GM10847 (cell line): ENCODE data around the gene RNF123.

Experiments used
- POLR2A ChIP-seq: IDR thresholded peaks from 2 replicates; pipeline ENCODE4 v1.6.1; 2011; ENCODE audit not compliant: insufficient read length; ENCODE audit errors: extremely low read depth

Gene RNF123

GRCh38 chr3:49654176-49654825 lies 35.1 kb upstream of the RNF123 start:
- no peak for TF ChIP-seq POLR2A

GRCh38 chr3:49654955-49655556 lies 34.3 kb upstream of the RNF123 start:
- TF ChIP-seq POLR2A = no peak

- TF ChIP-seq POLR2A = no peak
These were observed 33.5 kb upstream of the RNF123 start for GRCh38 chr3:49655731-49656285.

GRCh38 chr3:49656541-49657112 lies 32.7 kb upstream of the RNF123 start:
- TF ChIP-seq POLR2A = no peak

- no peak for TF ChIP-seq POLR2A
These were observed 32.0 kb upstream of the RNF123 start for GRCh38 chr3:49657208-49657915.

DNA sequence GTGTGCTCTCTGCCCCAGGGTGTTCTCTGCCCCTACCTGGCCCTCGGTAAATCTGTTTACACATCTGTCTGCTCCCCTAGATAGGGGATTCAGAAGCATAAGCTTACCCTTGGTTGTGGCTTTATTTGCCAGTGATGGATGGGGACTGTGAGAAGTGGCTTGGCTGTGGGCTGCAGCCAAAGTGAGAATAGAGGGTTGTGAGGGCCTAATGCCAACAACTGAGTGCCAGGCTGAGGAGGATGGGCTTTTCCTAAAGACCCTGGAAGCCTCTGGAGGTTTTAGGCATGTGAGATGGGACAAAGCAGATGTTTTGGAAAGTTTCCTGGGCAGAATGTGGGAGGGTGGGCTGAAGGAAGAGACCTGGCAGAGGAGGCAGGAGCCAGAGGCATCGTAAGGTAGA lies 30.6 kb upstream of the RNF123 start:
- TF ChIP-seq POLR2A = no peak

- no peak for TF ChIP-seq POLR2A
These were observed 29.6 kb upstream of the RNF123 start for GRCh38 chr3:49659756-49660155.

GRCh38 chr3:49661281-49661680 lies 28.1 kb upstream of the RNF123 start:
- no peak for TF ChIP-seq POLR2A

DNA sequence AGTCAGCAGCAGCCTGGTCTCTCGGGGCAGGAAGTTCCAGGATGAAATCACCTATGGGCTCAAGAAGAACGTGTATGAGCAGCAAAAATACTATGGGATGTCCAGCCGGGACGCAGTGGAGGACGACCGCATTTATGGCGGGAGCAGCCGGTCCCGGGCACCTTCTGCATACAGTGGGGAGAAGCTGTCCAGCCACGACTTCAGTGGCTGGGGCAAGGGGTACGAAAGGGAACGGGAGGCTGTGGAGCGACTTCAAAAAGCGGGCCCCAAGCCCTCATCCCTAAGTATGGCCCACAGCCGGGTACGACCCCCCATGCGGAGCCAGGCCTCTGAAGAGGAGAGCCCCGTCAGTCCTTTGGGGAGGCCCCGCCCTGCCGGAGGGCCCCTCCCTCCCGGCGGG lies 27.3 kb upstream of the RNF123 start:
- TF ChIP-seq POLR2A = no peak

DNA sequence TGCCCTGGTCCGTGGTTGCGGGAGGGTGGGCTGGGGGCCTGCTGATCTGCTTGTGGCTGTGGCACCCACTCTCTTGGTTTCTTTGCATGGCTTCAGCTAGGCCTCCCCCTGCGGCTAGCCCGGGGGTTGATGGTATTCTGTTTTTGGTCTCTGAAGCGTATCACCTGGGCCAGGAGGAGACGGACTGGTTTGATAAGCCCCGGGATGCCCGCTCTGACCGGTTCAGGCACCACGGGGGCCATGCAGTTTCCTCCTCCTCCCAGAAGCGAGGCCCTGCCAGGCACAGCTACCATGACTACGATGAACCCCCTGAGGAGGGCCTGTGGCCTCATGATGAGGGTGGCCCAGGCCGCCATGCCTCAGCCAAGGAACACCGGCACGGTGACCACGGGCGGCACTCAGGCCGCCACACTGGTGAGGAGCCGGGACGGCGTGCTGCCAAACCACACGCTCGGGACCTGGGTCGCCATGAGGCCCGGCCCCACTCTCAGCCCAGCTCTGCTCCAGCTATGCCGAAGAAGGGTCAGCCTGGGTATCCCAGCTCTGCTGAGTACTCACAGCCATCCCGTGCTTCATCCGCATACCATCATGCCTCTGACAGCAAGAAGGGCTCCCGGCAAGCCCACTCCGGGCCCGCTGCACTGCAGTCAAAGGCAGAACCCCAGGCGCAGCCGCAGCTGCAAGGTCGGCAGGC lies 26.5 kb upstream of the RNF123 start:
- no peak for TF ChIP-seq POLR2A

DNA sequence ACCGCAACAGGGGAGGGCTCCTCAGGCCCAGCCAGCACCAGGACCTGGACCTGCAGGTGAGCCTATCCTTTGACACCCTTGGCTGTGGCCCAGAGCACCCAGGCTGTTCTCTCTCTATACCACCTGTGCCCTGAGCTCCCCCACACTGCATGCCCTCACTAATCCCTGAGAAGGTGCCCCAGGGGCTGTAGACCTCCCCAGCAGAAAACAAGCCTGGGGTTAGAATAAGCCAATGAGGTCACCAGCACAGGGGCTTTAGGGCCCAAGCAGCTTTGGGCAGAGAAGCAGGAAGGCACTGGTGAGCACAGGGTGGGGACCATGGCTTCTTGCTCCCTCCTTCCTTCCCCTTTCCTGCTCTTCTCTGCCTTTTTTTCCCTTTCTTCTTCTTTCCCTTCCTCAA lies 25.5 kb upstream of the RNF123 start:
- TF ChIP-seq POLR2A = no peak

GRCh38 chr3:49664300-49664699 lies 25.1 kb upstream of the RNF123 start:
- no peak for TF ChIP-seq POLR2A

GRCh38 chr3:49665822-49666519 lies 23.4 kb upstream of the RNF123 start:
- TF ChIP-seq POLR2A = no peak

DNA sequence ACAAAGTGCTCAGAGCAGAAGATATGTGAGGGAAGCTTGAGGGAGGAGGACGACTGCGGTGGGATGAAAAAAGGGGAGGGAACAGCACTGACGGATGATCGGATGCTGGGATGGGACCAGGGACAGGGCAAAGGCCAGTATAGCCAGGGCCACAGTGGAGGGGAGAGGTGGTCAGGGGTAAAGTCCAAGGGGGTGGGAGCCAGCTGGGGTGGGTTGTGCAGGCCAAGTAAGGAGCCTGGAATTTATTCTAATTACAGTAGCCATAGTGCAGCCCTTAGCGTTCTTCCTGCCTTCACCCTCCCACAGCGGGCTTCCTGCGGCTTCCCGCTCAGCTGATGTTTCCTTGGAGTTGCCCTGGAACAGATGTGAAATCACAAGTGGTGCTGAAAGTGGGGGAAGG lies 22.8 kb upstream of the RNF123 start:
- TF ChIP-seq POLR2A = no peak
